HFFc6 (cell line): ENCODE measurements around the gene ERC2. TPM values are rescaled to one million over a fixed set of nuclear protein-coding genes. Genes with fewer than 3 reads are reported as not detected.
A peak's percentile ranks its signal among the peaks of the same experiment; 100 is the strongest.

Experiments used
- DNase-seq: peaks from one replicate; pipeline ENCODE4 v3.0.0-alpha.2; 2018
- H3K27ac Mint-ChIP-seq: 2 replicates; pipeline ENCODE4 v1.8.0; 2020; ENCODE audit warnings: mild to moderate bottlenecking, mixed read lengths
- H3K27me3 Mint-ChIP-seq: 2 replicates; pipeline ENCODE4 v1.8.0; 2021; ENCODE audit warnings: mild to moderate bottlenecking, moderate library complexity, mixed read lengths; ENCODE audit not compliant: insufficient read depth
- H3K36me3 Mint-ChIP-seq: 2 replicates; pipeline ENCODE4 v1.8.0; 2021; ENCODE audit warnings: low read depth, mixed read lengths
- H3K4me1 Mint-ChIP-seq: 2 replicates; pipeline ENCODE4 v1.8.0; 2020; ENCODE audit warnings: low read depth, mixed read lengths
- H3K4me3 Mint-ChIP-seq: 2 replicates; pipeline ENCODE4 v1.8.0; 2020; ENCODE audit warnings: mild to moderate bottlenecking, moderate library complexity, mixed read lengths
- H3K9me3 Mint-ChIP-seq: 2 replicates; pipeline ENCODE4 v1.8.0; 2020; ENCODE audit warnings: mild to moderate bottlenecking, mixed read lengths
- total RNA-seq, 6 experiments: library from RNA; stranded (reverse); fragmentation: NEBNext Ultra II Directional; extraction: Animal tissue kit (Norgen Biotek cat#: 25700); gene quantifications; 2 replicates in 1 of 6; 3 replicates in 5 of 6; pipeline ENCODE4 v1.2.3, GENCODE V29; 2021
- TF ChIP-seq, protein P1 (sequence below): fragments of 200-600 bp; sonication (generic); IDR thresholded peaks from 2 replicates; pipeline ENCODE4 v1.5.0; 2021; ENCODE audit warnings: antibody characterized with exemption, mild to moderate bottlenecking

Gene ERC2
- total RNA-seq, 6 experiments from 2014 or later, result 0.11 TPM; not detected in 5

DNA sequence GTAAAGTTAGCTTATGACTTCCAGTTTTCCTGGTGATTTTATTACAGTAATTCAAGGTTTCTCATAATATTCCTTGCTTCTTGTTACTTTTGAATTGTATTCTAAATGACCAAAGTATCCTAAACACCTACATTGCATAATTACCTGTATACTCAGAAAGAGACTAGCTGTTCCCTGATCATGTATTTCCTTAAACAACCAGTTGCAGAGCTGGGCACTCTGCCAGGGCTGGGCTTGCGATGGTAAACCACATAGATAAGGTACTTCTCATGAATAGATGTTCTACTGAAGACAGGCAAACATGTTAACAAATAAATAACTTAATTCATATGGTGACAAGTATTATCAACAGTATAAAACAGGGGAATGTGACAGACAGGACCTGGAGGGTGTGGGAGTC lies 838.8 kb downstream of the ERC2 start:
- TF ChIP-seq, protein P1, sequence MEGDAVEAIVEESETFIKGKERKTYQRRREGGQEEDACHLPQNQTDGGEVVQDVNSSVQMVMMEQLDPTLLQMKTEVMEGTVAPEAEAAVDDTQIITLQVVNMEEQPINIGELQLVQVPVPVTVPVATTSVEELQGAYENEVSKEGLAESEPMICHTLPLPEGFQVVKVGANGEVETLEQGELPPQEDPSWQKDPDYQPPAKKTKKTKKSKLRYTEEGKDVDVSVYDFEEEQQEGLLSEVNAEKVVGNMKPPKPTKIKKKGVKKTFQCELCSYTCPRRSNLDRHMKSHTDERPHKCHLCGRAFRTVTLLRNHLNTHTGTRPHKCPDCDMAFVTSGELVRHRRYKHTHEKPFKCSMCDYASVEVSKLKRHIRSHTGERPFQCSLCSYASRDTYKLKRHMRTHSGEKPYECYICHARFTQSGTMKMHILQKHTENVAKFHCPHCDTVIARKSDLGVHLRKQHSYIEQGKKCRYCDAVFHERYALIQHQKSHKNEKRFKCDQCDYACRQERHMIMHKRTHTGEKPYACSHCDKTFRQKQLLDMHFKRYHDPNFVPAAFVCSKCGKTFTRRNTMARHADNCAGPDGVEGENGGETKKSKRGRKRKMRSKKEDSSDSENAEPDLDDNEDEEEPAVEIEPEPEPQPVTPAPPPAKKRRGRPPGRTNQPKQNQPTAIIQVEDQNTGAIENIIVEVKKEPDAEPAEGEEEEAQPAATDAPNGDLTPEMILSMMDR, result no peak
- DNase-seq, result no peak
- Mint-ChIP-seq H3K4me1 (peaks cover 19% of the 10 kb centered on the region), H3K27me3 (0 out of 2 replicates have a peak, but pooled peaks cover 2% of the 10 kb centered on the region), H3K36me3 (no peaks in the 10 kb centered on the region), H3K27ac (no peak overlapping the region), H3K4me3 (no peak overlapping the region), H3K9me3 (no peaks in the 10 kb centered on the region)

DNA sequence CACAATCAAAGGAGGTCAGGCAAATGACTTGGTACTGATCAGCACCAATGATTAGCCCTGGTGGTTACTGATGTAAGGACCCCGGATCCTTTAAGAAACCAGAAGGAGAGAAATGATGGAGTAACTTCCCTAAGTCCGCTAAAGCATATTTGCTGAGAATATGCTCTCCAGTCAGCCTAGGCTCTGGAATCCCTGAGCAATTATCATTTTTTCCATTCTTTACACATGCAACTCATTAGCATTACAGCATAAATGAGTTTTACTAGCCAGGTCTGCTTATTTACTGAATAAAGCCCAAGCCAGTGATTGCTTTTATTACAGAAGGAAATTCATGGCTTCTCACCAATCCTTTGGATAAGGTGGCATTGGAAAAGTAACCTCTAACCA lies 842.0 kb downstream of the ERC2 start:
- DNase-seq, result no peak
- TF ChIP-seq, protein P1, result no peak
- no peaks in the 10 kb centered on the region for H3K9me3 Mint-ChIP-seq
- H3K27ac Mint-ChIP-seq, result no peak overlapping the region
- H3K36me3 Mint-ChIP-seq, result no peaks in the 10 kb centered on the region
- H3K27me3 Mint-ChIP-seq, result no peaks in the 10 kb centered on the region; the same call in 1 of the 2 replicates
- peaks cover 42% of the 10 kb centered on the region for H3K4me1 Mint-ChIP-seq
- no peak overlapping the region for H3K4me3 Mint-ChIP-seq

DNA sequence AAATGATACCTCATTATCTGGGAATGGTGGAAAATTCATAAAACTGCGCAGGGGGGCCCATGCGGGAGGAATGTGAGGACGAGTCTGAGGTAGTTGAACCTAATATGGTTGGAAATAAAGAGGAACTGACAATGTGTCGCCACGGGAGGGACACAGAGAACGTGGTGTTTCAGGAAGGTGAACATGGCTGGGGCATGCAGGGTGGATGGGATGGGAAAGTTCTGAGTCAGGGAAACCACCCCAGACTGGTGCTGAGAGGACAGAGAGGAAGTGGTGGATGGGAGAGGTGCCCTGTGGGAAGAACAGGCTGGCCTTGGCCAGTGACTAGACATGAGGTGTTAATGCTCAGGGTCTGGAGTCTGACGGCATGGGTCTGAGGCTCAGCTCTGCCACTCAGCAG lies 844.0 kb downstream of the ERC2 start:
- TF ChIP-seq, protein P1, result peak; percentile 24; the same call in 1 of the 2 replicates
- DNase-seq, result peak; percentile 52
- Mint-ChIP-seq H3K36me3 (no peaks in the 10 kb centered on the region), H3K9me3 (no peaks in the 10 kb centered on the region), H3K27ac (peak overlapping the region; percentile 58; the same call in 1 of the 2 replicates), H3K4me3 (peak overlapping the region; percentile 29; the same call in 1 of the 2 replicates), H3K4me1 (peaks cover 63% of the 10 kb centered on the region), H3K27me3 (no peaks in the 10 kb centered on the region; the same call in 1 of the 2 replicates)

DNA sequence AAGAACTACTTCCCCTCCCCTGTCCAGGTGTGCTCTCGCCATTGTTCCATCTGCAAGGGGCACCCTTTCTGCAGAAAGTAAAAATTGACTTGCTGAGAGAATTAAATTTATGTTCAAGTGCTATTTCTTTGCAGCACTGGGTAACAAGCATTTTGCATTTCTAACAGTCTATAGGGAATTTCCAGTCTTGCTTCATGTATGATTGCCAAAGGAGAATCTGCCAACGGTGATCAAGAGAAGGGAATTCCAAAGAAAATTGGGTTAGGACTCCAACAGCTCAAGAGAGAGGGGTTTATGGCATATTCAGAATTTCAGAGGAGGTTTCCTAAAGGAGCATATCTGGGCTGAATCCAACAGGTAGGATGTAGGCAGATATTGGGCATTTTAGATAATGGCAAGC lies 844.5 kb downstream of the ERC2 start:
- Mint-ChIP-seq H3K36me3 (no peaks in the 10 kb centered on the region), H3K27ac (peak overlapping the region; percentile 58; the same call in 1 of the 2 replicates), H3K9me3 (no peaks in the 10 kb centered on the region), H3K4me3 (no peak overlapping the region), H3K4me1 (peaks cover 65% of the 10 kb centered on the region), H3K27me3 (no peaks in the 10 kb centered on the region; the same call in 1 of the 2 replicates)
- no peak for DNase-seq
- TF ChIP-seq, protein P1, result no peak

DNA sequence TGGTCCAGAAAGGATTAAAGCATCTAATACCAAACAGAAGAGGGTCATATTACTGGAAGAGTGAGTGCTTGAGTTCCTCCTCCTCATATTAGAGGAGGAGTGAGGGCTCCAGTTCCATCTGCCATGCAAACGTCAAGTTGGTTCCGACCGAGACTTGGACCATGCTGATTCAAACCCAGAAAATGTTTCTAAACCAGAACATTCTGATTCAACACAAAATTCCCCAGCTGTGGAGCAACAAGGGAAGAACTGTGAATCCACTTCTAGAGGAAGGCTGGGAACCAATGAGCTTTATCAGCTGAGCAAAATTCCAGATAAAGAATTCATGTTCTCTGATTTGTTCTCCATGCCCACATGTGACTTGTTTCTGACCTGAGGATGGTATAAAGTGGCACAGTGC lies 845.5 kb downstream of the ERC2 start:
- H3K27me3 Mint-ChIP-seq, result no peaks in the 10 kb centered on the region; the same call in 1 of the 2 replicates
- no peaks in the 10 kb centered on the region for H3K36me3 Mint-ChIP-seq
- no peaks in the 10 kb centered on the region for H3K9me3 Mint-ChIP-seq
- DNase-seq, result no peak
- no peak overlapping the region for H3K4me3 Mint-ChIP-seq
- H3K27ac Mint-ChIP-seq, result peak overlapping the region; percentile 32; the same call in 1 of the 2 replicates
- H3K4me1 Mint-ChIP-seq, result peaks cover 65% of the 10 kb centered on the region
- TF ChIP-seq, protein P1, result no peak

DNA sequence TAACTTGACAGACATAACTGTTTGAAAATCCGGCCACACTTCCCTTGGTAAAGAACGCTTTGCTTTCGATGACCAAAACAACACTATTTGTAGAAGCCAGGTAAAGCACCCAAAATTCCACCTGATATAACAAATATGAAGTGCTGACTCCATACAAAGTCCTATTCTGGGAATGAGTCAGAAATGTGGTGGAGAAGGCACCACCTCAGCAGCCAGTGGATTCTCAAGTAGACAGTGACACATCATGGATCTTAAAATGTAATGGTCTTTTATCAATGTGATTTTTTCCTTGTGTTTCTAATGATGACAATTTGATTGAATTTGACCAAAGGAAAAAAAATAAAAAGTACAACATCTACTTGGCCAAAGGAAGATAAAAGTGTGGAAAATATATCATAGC lies 846.2 kb downstream of the ERC2 start:
- Mint-ChIP-seq H3K9me3 (no peaks in the 10 kb centered on the region), H3K27me3 (no peaks in the 10 kb centered on the region; the same call in 1 of the 2 replicates), H3K4me1 (peaks cover 65% of the 10 kb centered on the region), H3K27ac (peak overlapping the region; percentile 32; the same call in 1 of the 2 replicates), H3K36me3 (no peaks in the 10 kb centered on the region), H3K4me3 (no peak overlapping the region)
- TF ChIP-seq, protein P1, result no peak
- peak; percentile 33 for DNase-seq
